ENCODE measurements around the gene C1orf159.

Gene C1orf159

GRCh38 chr1:1072849-1073742 lies 42.8 kb downstream of the C1orf159 start:
- Histone ChIP-seq H4K20me1 (ENCODE audit: low read depth, low read length) (no peaks in the 10 kb centered on the region), H2AFZ (ENCODE audit: low read depth, low read length, severe bottlenecking) (no peak overlapping the region), H3F3A (ENCODE audit: insufficient read depth) (no peaks in the 10 kb centered on the region), H3K27me3 (ENCODE audit: low read length) (no peaks in the 10 kb centered on the region), H3K79me2 (ENCODE audit: insufficient read depth, low read length) (no peaks in the 10 kb centered on the region), H3K9ac (ENCODE audit: low read length) (no peak overlapping the region), H3K4me3 (ENCODE audit: insufficient read depth, low read length, poor library complexity, severe bottlenecking) (no peak overlapping the region), H3K36me3 (ENCODE audit: low read length) (no peaks in the 10 kb centered on the region), H3K4me2 (ENCODE audit: low read depth, low read length, poor library complexity, severe bottlenecking) (no peak overlapping the region), H3K27ac (ENCODE audit: low read depth, low read length) (no peak overlapping the region), H3K9me3 (ENCODE audit: insufficient read depth, low read length) (no peaks in the 10 kb centered on the region), H3K9me2 (replicated peaks; ENCODE audit: insufficient read depth, low read length) (no peaks in the 10 kb centered on the region)
- TF ChIP-seq CTCF (IDR thresholded peaks at IDR 0.05; ENCODE audit: insufficient read depth, low read length, poor library complexity, severe bottlenecking), result no peak
- TF ChIP-seq EZH2phosphoT487 (conservative IDR thresholded peaks at IDR 0.05; ENCODE audit: low read length), result no peak

- no peaks in the 10 kb centered on the region for H3K79me2 ChIP-seq (ENCODE audit: insufficient read depth, low read length)
- H3K27ac ChIP-seq (ENCODE audit: low read depth, low read length), result no peak overlapping the region
- no peak overlapping the region for H3K4me2 ChIP-seq (ENCODE audit: low read depth, low read length, poor library complexity, severe bottlenecking)
- H2AFZ ChIP-seq (ENCODE audit: low read depth, low read length, severe bottlenecking), result no peak overlapping the region
- no peaks in the 10 kb centered on the region for H3K36me3 ChIP-seq (ENCODE audit: low read length)
- H3K27me3 ChIP-seq (ENCODE audit: low read length), result no peaks in the 10 kb centered on the region
- H3K9me2 ChIP-seq (replicated peaks; ENCODE audit: insufficient read depth, low read length), result no peaks in the 10 kb centered on the region
- H3K9me3 ChIP-seq (ENCODE audit: insufficient read depth, low read length), result no peaks in the 10 kb centered on the region
- no peaks in the 10 kb centered on the region for H4K20me1 ChIP-seq (ENCODE audit: low read depth, low read length)
- TF ChIP-seq CTCF (IDR thresholded peaks at IDR 0.05; ENCODE audit: insufficient read depth, low read length, poor library complexity, severe bottlenecking) (no peak), EZH2phosphoT487 (conservative IDR thresholded peaks at IDR 0.05; ENCODE audit: low read length) (no peak)
- no peaks in the 10 kb centered on the region for H3F3A ChIP-seq (ENCODE audit: insufficient read depth)
- H3K9ac ChIP-seq (ENCODE audit: low read length), result no peak overlapping the region
- H3K4me3 ChIP-seq (ENCODE audit: insufficient read depth, low read length, poor library complexity, severe bottlenecking), result no peak overlapping the region
These were observed 43.5 kb downstream of the C1orf159 start for GRCh38 chr1:1072299-1072848.

- TF ChIP-seq CTCF (IDR thresholded peaks at IDR 0.05; ENCODE audit: insufficient read depth, low read length, poor library complexity, severe bottlenecking), result no peak
- no peak for TF ChIP-seq EZH2phosphoT487 (conservative IDR thresholded peaks at IDR 0.05; ENCODE audit: low read length)
These were observed 44.2 kb downstream of the C1orf159 start for GRCh38 chr1:1071486-1072298.

More at GRCh38 chr1:1071486-1072298, 44.2 kb downstream of the C1orf159 start:
- Histone ChIP-seq H3K27ac (ENCODE audit: low read depth, low read length) (no peak overlapping the region), H3K4me2 (ENCODE audit: low read depth, low read length, poor library complexity, severe bottlenecking) (no peak overlapping the region), H3K9me3 (ENCODE audit: insufficient read depth, low read length) (no peaks in the 10 kb centered on the region), H2AFZ (ENCODE audit: low read depth, low read length, severe bottlenecking) (no peak overlapping the region), H3K9ac (ENCODE audit: low read length) (no peak overlapping the region), H3K9me2 (replicated peaks; ENCODE audit: insufficient read depth, low read length) (no peaks in the 10 kb centered on the region), H4K20me1 (ENCODE audit: low read depth, low read length) (no peaks in the 10 kb centered on the region), H3F3A (ENCODE audit: insufficient read depth) (no peaks in the 10 kb centered on the region), H3K36me3 (ENCODE audit: low read length) (no peaks in the 10 kb centered on the region), H3K27me3 (ENCODE audit: low read length) (no peaks in the 10 kb centered on the region), H3K79me2 (ENCODE audit: insufficient read depth, low read length) (no peaks in the 10 kb centered on the region), H3K4me3 (ENCODE audit: insufficient read depth, low read length, poor library complexity, severe bottlenecking) (no peak overlapping the region)
